ENCODE results near the gene SLC38A1. TPM values are rescaled to one million over a fixed set of nuclear protein-coding genes. Genes with fewer than 3 reads are reported as not detected.

Gene SLC38A1
- polyA plus RNA-seq, 1 of the 3 experiments (the other 2 are of a cell fraction), result 20.7 TPM

- Histone ChIP-seq H4K20me1 (ENCODE audit: insufficient read depth) (peaks cover 34% of the 10 kb centered on the region), H3K4me1 (ENCODE audit: control insufficient read depth in 1 of 2, insufficient read depth in 2 of 2, low read depth in 1 of 2, low read length in 1 of 2) (peaks cover 15 to 24% of the 10 kb centered on the region in 2 experiments; a peak in 3 of 4 replicates), H3K36me3 (replicated peaks in 1 of 2; ENCODE audit: control insufficient read depth in 1 of 2, insufficient read depth in 2 of 2, low read length in 1 of 2) (peaks cover 0 to under 1% of the 10 kb centered on the region in 2 experiments), H2AFZ (ENCODE audit: low read depth) (peak overlapping the region; percentile 92; the same call in 1 of the 2 replicates), H3K9ac (peak overlapping the region; percentile 88), H3K27me3 (ENCODE audit: insufficient read depth) (no peaks in the 10 kb centered on the region), H3K4me3 (ENCODE audit: low read depth in 2 of 2, low read length in 1 of 2) (peak overlapping the region; percentile 63 to 90), H3K9me3 (no peaks in the 10 kb centered on the region), H3K27ac (ENCODE audit: low read depth in 2 of 2, low read length in 1 of 2) (peak overlapping the region; percentile 73 to 95), H3K4me2 (peak overlapping the region; percentile 85), H3K79me2 (ENCODE audit: insufficient read depth) (peaks cover 59% of the 10 kb centered on the region), H3F3A (replicated peaks; ENCODE audit: insufficient read depth) (peaks cover 7% of the 10 kb centered on the region), H3K9me2 (no peaks in the 10 kb centered on the region)
- TF ChIP-seq MXI1 (IDR thresholded peaks at IDR 0.05; ENCODE audit: low read depth, low read length), result peak; percentile 0; the same call in 1 of the 2 replicates
- TF ChIP-seq RAD21 (IDR thresholded peaks at IDR 0.05; ENCODE audit: low read length), result no peak
- no peak for TF ChIP-seq NFIC (IDR thresholded peaks at IDR 0.05; ENCODE audit: borderline replicate concordance)
- peak; percentile 7; the same call in 1 of the 2 replicates for TF ChIP-seq MAX (IDR thresholded peaks at IDR 0.05; ENCODE audit: low read depth)
- TF ChIP-seq MEF2A (IDR thresholded peaks at IDR 0.05; ENCODE audit: borderline replicate concordance, low read depth), result no peak
- TF ChIP-seq EP300 (IDR thresholded peaks at IDR 0.05; ENCODE audit: borderline replicate concordance in 1 of 2, low read depth in 1 of 2, low read length in 1 of 2), result no peak
- 0% methylated on average over 5 of the region's 19 CpGs for WGBS (ENCODE audit: low lambda C conversion rate)
- ChIA-PET CTCF (interaction anchor here (1.0 kb wide), 1 partner anchor 108 kb away, joined by 3 read pairs; no protein-coding TSS in a partner anchor), POLR2A (no interaction called here)
- DNase-seq, result peak; percentile 54
Measured at GRCh38 chr12:46267575-46267824, 1.3 kb downstream of the SLC38A1 start.

- peak overlapping the region; percentile 63 to 90 for H3K4me3 ChIP-seq (ENCODE audit: low read depth in 2 of 2, low read length in 1 of 2)
- no peaks in the 10 kb centered on the region for H3K27me3 ChIP-seq (ENCODE audit: insufficient read depth)
- peaks cover 35% of the 10 kb centered on the region for H4K20me1 ChIP-seq (ENCODE audit: insufficient read depth)
- H3K9me3 ChIP-seq, result no peaks in the 10 kb centered on the region
- peaks cover 7% of the 10 kb centered on the region for H3F3A ChIP-seq (replicated peaks; ENCODE audit: insufficient read depth)
- ChIA-PET POLR2A (interaction anchor here (1.0 to 1.1 kb wide), 2 partner anchors 11 to 105 kb away, joined by 3 to 4 read pairs; no protein-coding TSS in a partner anchor), CTCF (interaction anchor here (0.8 to 1.0 kb wide), 2 partner anchors 24 to 504 kb away, joined by 3 read pairs; no protein-coding TSS in a partner anchor)
- H2AFZ ChIP-seq (ENCODE audit: low read depth), result peak overlapping the region; percentile 92
- peak overlapping the region; percentile 85 for H3K4me2 ChIP-seq
- WGBS (ENCODE audit: low lambda C conversion rate), result under 1% methylated on average over 23 of the region's 33 CpGs
- H3K27ac ChIP-seq (ENCODE audit: low read depth in 2 of 2, low read length in 1 of 2), result peak overlapping the region; percentile 73 to 95
- H3K79me2 ChIP-seq (ENCODE audit: insufficient read depth), result peaks cover 64% of the 10 kb centered on the region
- peak overlapping the region; percentile 88 for H3K9ac ChIP-seq
- no peaks in the 10 kb centered on the region for H3K9me2 ChIP-seq
- peak; percentile 60 for DNase-seq
- peaks cover 4 to 5% of the 10 kb centered on the region in 2 experiments for H3K36me3 ChIP-seq (replicated peaks in 1 of 2; ENCODE audit: control insufficient read depth in 1 of 2, insufficient read depth in 2 of 2, low read length in 1 of 2)
- peaks cover 15 to 25% of the 10 kb centered on the region in 2 experiments; a peak in 3 of 4 replicates for H3K4me1 ChIP-seq (ENCODE audit: control insufficient read depth in 1 of 2, insufficient read depth in 2 of 2, low read depth in 1 of 2, low read length in 1 of 2)
- TF ChIP-seq FOXM1 (IDR thresholded peaks at IDR 0.05; ENCODE audit: low read depth) (no peak), RFX5 (IDR thresholded peaks at IDR 0.05; ENCODE audit: low read length) (no peak), TEAD4 (IDR thresholded peaks at IDR 0.05; ENCODE audit: borderline replicate concordance, insufficient read depth) (no peak), POLR2AphosphoS5 (IDR thresholded peaks at IDR 0.05; ENCODE audit: low read depth, low read length) (no peak; the same call in 1 of the 2 replicates), MXI1 (IDR thresholded peaks at IDR 0.05; ENCODE audit: low read depth, low read length) (peak; percentile 61), USF1 (IDR thresholded peaks at IDR 0.05; ENCODE audit: borderline replicate concordance, low read depth) (no peak), TAF1 (IDR thresholded peaks at IDR 0.05; ENCODE audit: borderline replicate concordance, low read depth, low read length) (no peak), NRF1 (IDR thresholded peaks at IDR 0.05; ENCODE audit: low read depth, low read length) (no peak), RXRA (IDR thresholded peaks at IDR 0.05; ENCODE audit: borderline replicate concordance, low read depth) (no peak), RCOR1 (IDR thresholded peaks at IDR 0.05; ENCODE audit: low read length) (no peak), IRF3 (IDR thresholded peaks at IDR 0.05; ENCODE audit: low read depth, low read length) (no peak), TCF12 (IDR thresholded peaks at IDR 0.05) (no peak), MAX (IDR thresholded peaks at IDR 0.05; ENCODE audit: low read depth) (peak; percentile 10; the same call in 1 of the 2 replicates), SIN3A (IDR thresholded peaks at IDR 0.05; ENCODE audit: borderline replicate concordance, low read depth, low read length) (peak; percentile 84; the same call in 1 of the 2 replicates), RAD21 (IDR thresholded peaks at IDR 0.05; ENCODE audit: low read length) (no peak), GABPA (IDR thresholded peaks at IDR 0.05; ENCODE audit: low read depth) (no peak), JUND (IDR thresholded peaks at IDR 0.05) (no peak), FOXJ3 (CRISPR knock-in tag; IDR thresholded peaks at IDR 0.05) (no peak), SMC3 (IDR thresholded peaks at IDR 0.05; ENCODE audit: low read depth, low read length) (no peak), PBX3 (IDR thresholded peaks at IDR 0.05) (no peak), EP300 (IDR thresholded peaks at IDR 0.05; ENCODE audit: borderline replicate concordance in 1 of 2, low read depth in 1 of 2, low read length in 1 of 2) (no peak), GATA2 (CRISPR knock-in tag; IDR thresholded peaks at IDR 0.05) (no peak), FOSL2 (IDR thresholded peaks at IDR 0.05; ENCODE audit: borderline replicate concordance, low read depth) (no peak)
Measured at GRCh38 chr12:46266869-46267574, 1.8 kb downstream of the SLC38A1 start.

Data from SK-N-SH (cell line).